Pancreas (tissue), 10 donors: ENCODE results near the gene NR2E1. TPM values are rescaled to one million over a fixed set of nuclear protein-coding genes. Genes with fewer than 3 reads are reported as not detected.
A peak's percentile ranks its signal among the peaks of the same experiment; 100 is the strongest.

Source experiments
- ATAC-seq, 4 donors: fragments of 200-7000 bp; cut with Tn5 transposase; one replicate each; pipeline versions ENCODE4 v1.8.0 to v1.9.1; 2020; ENCODE audit warnings: mild to moderate bottlenecking in 4 of 4, moderate library complexity in 4 of 4
- DNase-seq, 6 donors: peaks; one replicate each; pipeline ENCODE4 v3.0.0-alpha.2; 2020
- FAIRE-seq: peaks from 2 replicates; lab custom pipeline; 2012; peaks lifted over from hg19 to GRCh38; lab: Jason Lieb, UNC
- H3K27ac ChIP-seq, 4 donors: fragments of 200-600 bp; sonication (generic); 1 replicate in 3 of 4; 2 replicates in 1 of 4; pipeline versions ENCODE4 v1.5.0 to v1.8.0; 2020
- H3K27me3 ChIP-seq, 4 donors: fragments of 200-600 bp; one replicate each; pipeline ENCODE4 v1.8.0; 2021
- H3K36me3 ChIP-seq, 3 donors: fragments of 200-600 bp; sonication (generic) in 1 of 3; one replicate each; pipeline versions ENCODE4 v1.5.0 to v1.8.0; 2020 to 2021
- H3K4me1 ChIP-seq, 3 donors: fragments of 200-600 bp; one replicate each; pipeline ENCODE4 v1.8.0; 2021
- H3K4me3 ChIP-seq, 4 donors: fragments of 200-600 bp; sonication (generic) in 2 of 4; one replicate each; pipeline versions ENCODE4 v1.5.0 to v1.8.0; 2020 to 2021
- H3K9me3 ChIP-seq, 4 donors: fragments of 200-600 bp; one replicate each; pipeline ENCODE4 v1.8.0; 2021
- WGBS, 2 donors: extraction: QIAGEN DNeasy Blood & Tissue Kit; methylation state at CpG; one replicate each; pipeline ENCODE4 v1.1.7; 2013; 5-methylcytosine and 5-hydroxymethylcytosine counted together
- intact Hi-C, 3 donors: fragments of 100-400 bp; cut with DNase I; formaldehyde crosslinking; loops; one replicate each; pipeline versions ENCODE4 v1.11.1 to v1.14.2; 2022
- polyA plus RNA-seq, 2 donors: library from polyadenylated mRNA; stranded (reverse); fragments of 200-250 nt; gene quantifications; one replicate each; pipeline ENCODE4 v1.2.3, GENCODE V29; 2013
- total RNA-seq, 6 donors: library from RNA; stranded (reverse); fragmentation: NEBNext Ultra II Directional in 4 of 6; extraction: Animal tissue kit (Norgen Biotek cat#: 25700) in 4 of 6; gene quantifications; one replicate each; pipeline versions ENCODE4 v1.2.1 to v1.2.4, GENCODE V29; 2021 to 2023
- TF ChIP-seq, protein P1 (sequence below), 4 donors: fragments of 200-600 bp; sonication (generic) in 3 of 4; IDR thresholded peaks; one replicate each; pipeline versions ENCODE4 v1.5.0 to v1.8.0; 2021; ENCODE audit warnings: antibody characterized with exemption in 4 of 4
- donor health status: healthy with polysubstance abuse.
- donor health status: DM: no; HTN: no; CAD: no; lungs with moderate emphysema.
- donor health status: DM: no; HTN: no; CAD: no.
- donor health status: control.
- donor health status: control.
- donor health status: Bipolar disorder and iron deficiency.
- donor health status: DM: yes; HTN: yes; CAD: no.
- donor health status: DM: no; HTN: no; CAD: no.
- donor health status: DM: no; HTN: no; CAD: no.
- donor health status: DM: yes; HTN: yes; CAD: no.

The NR2E1 gene
- total and polyA plus RNA-seq, 8 donors = 0.02 to 0.19 (median 0.06) TPM; not detected in 5

DNA sequence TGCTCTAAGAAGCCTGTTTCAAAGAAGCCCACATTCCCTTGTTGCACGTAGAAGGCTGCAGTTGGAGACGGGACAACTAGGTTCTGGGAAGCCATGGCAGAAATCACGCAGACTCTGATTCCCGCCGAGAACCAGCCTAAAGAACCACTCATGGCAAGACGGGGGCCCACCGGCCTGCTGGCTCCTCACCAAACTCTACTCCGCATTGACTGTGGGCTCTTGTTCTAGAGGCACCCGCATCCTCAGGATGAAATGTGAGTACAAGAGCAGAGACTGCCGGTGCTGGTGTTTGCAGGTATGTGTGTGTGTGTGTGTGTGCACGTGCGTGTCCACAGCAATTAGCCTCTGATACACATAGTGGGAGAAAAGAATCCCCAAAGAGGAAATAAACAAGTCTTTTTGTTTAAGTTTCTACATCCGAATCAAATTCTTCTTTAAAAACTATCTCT is 42.3 kb upstream of the NR2E1 start:
- WGBS, 2 donors = 48 to 52% methylated on average over 13 of the region's 13 CpGs
- DNase-seq (no peak), ATAC-seq (no peak), FAIRE-seq (no peak)
- Histone ChIP-seq H3K36me3 (no peaks in the 10 kb centered on the region), H3K9me3 (no peaks in the 10 kb centered on the region), H3K27ac (no peak overlapping the region), H3K4me3 (no peak overlapping the region), H3K4me1 (peaks cover 0 to 9% (median 4%) of the 10 kb centered on the region in 3 donors), H3K27me3 (no peaks in the 10 kb centered on the region)
- intact Hi-C loops = loop anchor here in 1 of 3 donors (5.0 kb wide), 1 partner anchor 409 kb away; no protein-coding TSS in a partner anchor
- TF ChIP-seq, protein P1, sequence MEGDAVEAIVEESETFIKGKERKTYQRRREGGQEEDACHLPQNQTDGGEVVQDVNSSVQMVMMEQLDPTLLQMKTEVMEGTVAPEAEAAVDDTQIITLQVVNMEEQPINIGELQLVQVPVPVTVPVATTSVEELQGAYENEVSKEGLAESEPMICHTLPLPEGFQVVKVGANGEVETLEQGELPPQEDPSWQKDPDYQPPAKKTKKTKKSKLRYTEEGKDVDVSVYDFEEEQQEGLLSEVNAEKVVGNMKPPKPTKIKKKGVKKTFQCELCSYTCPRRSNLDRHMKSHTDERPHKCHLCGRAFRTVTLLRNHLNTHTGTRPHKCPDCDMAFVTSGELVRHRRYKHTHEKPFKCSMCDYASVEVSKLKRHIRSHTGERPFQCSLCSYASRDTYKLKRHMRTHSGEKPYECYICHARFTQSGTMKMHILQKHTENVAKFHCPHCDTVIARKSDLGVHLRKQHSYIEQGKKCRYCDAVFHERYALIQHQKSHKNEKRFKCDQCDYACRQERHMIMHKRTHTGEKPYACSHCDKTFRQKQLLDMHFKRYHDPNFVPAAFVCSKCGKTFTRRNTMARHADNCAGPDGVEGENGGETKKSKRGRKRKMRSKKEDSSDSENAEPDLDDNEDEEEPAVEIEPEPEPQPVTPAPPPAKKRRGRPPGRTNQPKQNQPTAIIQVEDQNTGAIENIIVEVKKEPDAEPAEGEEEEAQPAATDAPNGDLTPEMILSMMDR (IDR thresholded peaks at IDR 0.05) = no peak

DNA sequence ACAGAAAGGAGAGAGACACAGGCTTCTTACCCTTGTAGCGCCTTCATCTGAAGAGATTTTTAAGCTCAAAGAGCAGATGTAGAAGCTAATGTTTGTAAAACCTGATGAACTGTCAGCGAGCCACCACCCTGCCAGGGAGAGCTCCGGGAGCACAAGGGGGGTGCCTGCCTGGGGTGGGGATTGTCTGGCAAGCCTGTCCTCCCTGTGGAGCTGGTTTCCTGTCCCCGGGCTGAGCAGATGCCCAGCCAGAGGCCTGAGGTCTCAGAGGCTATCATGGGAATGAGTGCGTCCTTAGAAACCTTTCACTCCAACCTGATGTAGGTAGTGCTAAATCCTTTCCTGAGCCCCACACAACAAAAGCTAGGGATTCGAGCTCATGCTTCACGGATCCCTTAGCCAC is 41.9 kb upstream of the NR2E1 start:
- TF ChIP-seq, protein P1 (IDR thresholded peaks at IDR 0.05) = no peak
- peaks cover 0 to 9% (median 4%) of the 10 kb centered on the region in 3 donors for H3K4me1 ChIP-seq
- no peak overlapping the region for H3K27ac ChIP-seq
- no peak for ATAC-seq
- no peak overlapping the region for H3K4me3 ChIP-seq
- DNase-seq = no peak
- no peaks in the 10 kb centered on the region for H3K27me3 ChIP-seq
- no peaks in the 10 kb centered on the region for H3K36me3 ChIP-seq
- 52 to 54% methylated on average over 7 of the region's 7 CpGs for WGBS, 2 donors
- intact Hi-C loops = loop anchor here in 1 of 3 donors (5.0 kb wide), 1 partner anchor 408 kb away; no protein-coding TSS in a partner anchor
- FAIRE-seq = no peak
- no peaks in the 10 kb centered on the region for H3K9me3 ChIP-seq

DNA sequence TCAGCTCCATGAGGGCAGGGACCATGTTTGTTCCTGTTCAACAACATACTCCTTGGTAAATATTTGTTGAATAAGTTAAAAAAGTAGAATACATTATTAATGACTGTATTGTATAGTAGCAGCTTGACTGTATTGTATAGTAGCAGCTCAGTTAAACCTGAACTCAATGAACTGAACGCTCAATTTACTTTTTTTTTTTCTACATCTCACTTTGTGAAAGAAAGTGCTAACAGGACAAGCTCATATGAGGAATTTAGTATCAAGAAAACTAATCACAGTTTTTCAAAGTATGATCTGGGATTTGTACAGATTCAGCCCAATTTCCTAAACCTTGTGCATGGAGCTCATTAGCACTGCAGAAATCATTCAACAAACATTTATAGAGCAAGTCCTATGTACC is 38.8 kb upstream of the NR2E1 start:
- 84 to 91% methylated on average over 1 of the region's 1 CpG for WGBS, 2 donors
- Histone ChIP-seq H3K4me1 (peaks cover 0 to 9% (median 4%) of the 10 kb centered on the region in 3 donors), H3K9me3 (no peaks in the 10 kb centered on the region), H3K27me3 (no peaks in the 10 kb centered on the region), H3K4me3 (no peak overlapping the region), H3K36me3 (no peaks in the 10 kb centered on the region), H3K27ac (no peak overlapping the region)
- no peak for FAIRE-seq
- TF ChIP-seq, protein P1 (IDR thresholded peaks at IDR 0.05) = no peak
- intact Hi-C loops = no loop called here
- no peak for ATAC-seq
- DNase-seq = no peak

DNA sequence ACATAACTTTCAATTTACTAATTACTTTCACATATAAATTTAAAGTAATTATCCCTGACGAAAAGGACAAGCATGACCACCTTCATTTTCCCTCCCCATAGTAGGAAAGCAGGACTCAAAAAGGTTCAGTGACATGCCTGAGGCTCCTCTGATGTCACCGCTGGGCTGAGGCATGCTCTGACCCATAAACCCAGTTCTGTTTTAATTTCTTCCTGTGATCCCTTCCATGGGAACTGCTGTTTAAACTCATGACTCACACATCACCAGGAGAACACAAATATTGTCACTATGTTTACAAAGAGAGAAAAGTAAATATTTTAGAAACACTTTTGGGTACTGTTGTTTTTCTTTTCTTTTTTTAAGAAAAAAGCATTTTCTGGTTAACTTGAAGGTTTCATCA is 38.0 kb upstream of the NR2E1 start:
- peak in 4 of 6 donors; percentile 43 to 65 (median 61) for DNase-seq
- Histone ChIP-seq H3K27ac (peak overlapping the region in 1 of 4 donors; percentile 23), H3K4me3 (no peak overlapping the region), H3K27me3 (no peaks in the 10 kb centered on the region), H3K9me3 (no peaks in the 10 kb centered on the region), H3K4me1 (peaks cover under 1 to 9% (median 4%) of the 10 kb centered on the region in 3 donors), H3K36me3 (no peaks in the 10 kb centered on the region)
- no peak for FAIRE-seq
- 58 to 63% methylated on average over 2 of the region's 2 CpGs for WGBS, 2 donors
- TF ChIP-seq, protein P1 (IDR thresholded peaks at IDR 0.05) = no peak
- ATAC-seq = peak; percentile 97 to 98 (median 98)
- intact Hi-C loops = no loop called here

DNA sequence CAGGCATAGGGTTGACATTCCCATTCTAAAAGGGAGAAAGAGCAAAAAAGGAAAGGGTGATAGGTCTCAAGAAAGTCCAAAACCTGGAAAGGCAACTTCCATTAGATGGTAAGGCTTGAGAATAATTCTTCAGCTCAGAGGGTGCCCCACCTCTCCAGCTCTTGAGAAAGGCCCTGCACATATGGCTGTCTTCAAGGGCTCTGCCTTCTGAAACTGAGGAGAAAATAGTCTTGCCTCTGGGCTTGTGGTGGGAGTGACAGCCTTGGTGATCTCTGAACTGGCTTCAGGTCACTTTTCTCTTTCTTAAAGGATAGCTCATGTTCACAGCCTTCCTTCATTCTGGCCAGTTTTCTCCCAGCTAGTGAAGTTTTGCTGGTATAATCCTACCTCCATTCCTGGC is 35.6 kb upstream of the NR2E1 start:
- H3K4me3 ChIP-seq = no peak overlapping the region
- ATAC-seq (no peak), FAIRE-seq (no peak), DNase-seq (no peak)
- TF ChIP-seq, protein P1 (IDR thresholded peaks at IDR 0.05) = no peak
- no peaks in the 10 kb centered on the region for H3K36me3 ChIP-seq
- H3K27me3 ChIP-seq = no peaks in the 10 kb centered on the region
- intact Hi-C loops = no loop called here
- H3K4me1 ChIP-seq = peaks cover 3 to 16% (median 9%) of the 10 kb centered on the region in 3 donors
- H3K27ac ChIP-seq = no peak overlapping the region
- H3K9me3 ChIP-seq = no peaks in the 10 kb centered on the region
